K562 (cell line): ENCODE results near the gene NHS. TPM values are rescaled to one million over a fixed set of nuclear protein-coding genes. Genes with fewer than 3 reads are reported as not detected.

Experiments used
- ATAC-seq: fragments of 200-7000 bp; cut with Tn5 transposase; 3 replicates; pipeline ENCODE4 v1.9.1; 2020; ENCODE audit warnings: moderate library complexity
- BruUV-seq: library from RNA; stranded (reverse); fragments of 400-500 nt; replicated peaks from 2 replicates; lab custom pipeline; 2021; lab: Mats Ljungman, UMichigan
- CTCF ChIA-PET: fragments of 300-600 bp; formaldehyde crosslinking; extraction: SDS; loops from one replicate; lab custom pipeline; 2021; ENCODE audit warnings: low intra/inter-chr PET ratio; lab: Yijun Ruan, JAX
- POLR2A ChIA-PET: fragments of 300-600, 350-650 bp; sonication (Branson Sonifier 250); formaldehyde crosslinking; extraction: SDS; loops from one replicate; lab custom pipeline; 2021; ENCODE audit warnings: antibody characterized with exemption, inconsistent platforms; lab: Yijun Ruan, JAX
- DNase-seq, 4 experiments: peaks; one replicate each; pipeline versions ENCODE4 v3.0.0 to v3.0.0-alpha.2; 2011 to 2018; ENCODE audit warnings: low spot score in 3 of 4, mixed read lengths in 3 of 4; ENCODE audit errors: extremely low read depth in 1 of 4
- FAIRE-seq: peaks from 2 replicates; lab custom pipeline; 2011; peaks lifted over from hg19 to GRCh38; lab: Jason Lieb, UNC
- H2AFZ ChIP-seq: 2 replicates; pipeline ENCODE4 v1.6.0; 2011; ENCODE audit warnings: low read depth, low read length, control low read depth, inconsistent platforms
- H3K27ac ChIP-seq: fragments of 200-600 bp; 3 replicates; pipeline ENCODE4 v1.8.0; 2011; ENCODE audit warnings: low read depth, mild to moderate bottlenecking, control low read depth, inconsistent platforms, low read length, moderate library complexity, mixed read lengths; ENCODE audit errors: extremely low read depth
- H3K27me3 ChIP-seq, 2 experiments: fragments of 300-600 bp in 1 of 2; 2 replicates in 1 of 2; 3 replicates in 1 of 2; pipeline versions ENCODE4 v1.6.0 to v1.8.0; 2011; ENCODE audit warnings: inconsistent platforms in 2 of 2, low read length in 2 of 2, mild to moderate bottlenecking in 1 of 2, mixed read lengths in 1 of 2, moderate library complexity in 1 of 2; ENCODE audit not compliant: control insufficient read depth in 2 of 2, insufficient read depth in 2 of 2
- H3K36me3 ChIP-seq: fragments of 300-600 bp; 3 replicates; pipeline ENCODE4 v1.8.0; 2011; ENCODE audit warnings: mild to moderate bottlenecking, low read length, inconsistent platforms; ENCODE audit not compliant: control insufficient read depth, insufficient read depth
- H3K4me1 ChIP-seq, 2 experiments: fragments of 200-600 bp in 1 of 2; replicated peaks in 1 of 2; 2 replicates in 1 of 2; 3 replicates in 1 of 2; pipeline versions ENCODE4 v1.5.1 to v1.8.0; 2011; ENCODE audit warnings: inconsistent platforms in 2 of 2, low read length in 2 of 2, mild to moderate bottlenecking in 1 of 2, mixed read lengths in 1 of 2, moderate library complexity in 1 of 2; ENCODE audit not compliant: control insufficient read depth in 2 of 2, insufficient read depth in 2 of 2
- H3K4me2 ChIP-seq: 2 replicates; pipeline ENCODE4 v1.6.1; 2011; ENCODE audit warnings: low read length, control low read depth, inconsistent platforms, mixed read lengths; ENCODE audit not compliant: insufficient read depth
- H3K4me3 ChIP-seq: fragments of 200-600 bp; sonication (generic), shearing (Covaris generic); 2 replicates; pipeline ENCODE4 v1.5.1; 2016; ENCODE audit warnings: control low read depth, inconsistent platforms
- H3K79me2 ChIP-seq: fragments of 200-600 bp; 3 replicates; pipeline ENCODE4 v1.8.0; 2011; ENCODE audit warnings: low read length, inconsistent platforms; ENCODE audit not compliant: control insufficient read depth, insufficient read depth
- H3K9ac ChIP-seq, 2 experiments: 2 replicates each; pipeline versions ENCODE4 v1.6.0 to v1.6.1; 2011; ENCODE audit warnings: low read depth in 2 of 2, low read length in 2 of 2, control low read depth in 1 of 2, inconsistent platforms in 1 of 2, mild to moderate bottlenecking in 1 of 2, mixed read lengths in 1 of 2; ENCODE audit not compliant: insufficient read depth in 1 of 2
- H3K9me1 ChIP-seq: one replicate; pipeline ENCODE4 v1.6.0; 2011; ENCODE audit warnings: inconsistent platforms, mild to moderate bottlenecking, low read length, moderate library complexity; ENCODE audit not compliant: control insufficient read depth, insufficient read depth
- H3K9me3 ChIP-seq: replicated peaks from 2 replicates; pipeline ENCODE4 v1.5.1; 2011; ENCODE audit warnings: low read depth, low read length, inconsistent platforms; ENCODE audit not compliant: control insufficient read depth, insufficient read depth
- H4K20me1 ChIP-seq: replicated peaks from 2 replicates; pipeline ENCODE4 v1.6.1; 2011; ENCODE audit warnings: low read length, inconsistent platforms, mixed read lengths; ENCODE audit not compliant: control insufficient read depth, insufficient read depth
- MAFG ChIP-seq: fragments of 450-650 bp; conservative IDR thresholded peaks from 2 replicates; pipeline ENCODE4 v1.6.1; 2016; ENCODE audit warnings: missing genetic modification characterization, missing compliant biosample characterization
- NFE2 ChIP-seq: IDR thresholded peaks from 2 replicates; pipeline ENCODE4 v1.6.1; 2014; ENCODE audit warnings: antibody characterized with exemption, low read depth
- NONO ChIP-seq, 2 experiments: fragments of 200-400 bp in 1 of 2; fragments of 450-650 bp in 1 of 2; formaldehyde crosslinking in 1 of 2; IDR thresholded peaks; 2 replicates each; pipeline ENCODE4 v1.6.1; 2017; ENCODE audit warnings: low read depth in 2 of 2, mild to moderate bottlenecking in 2 of 2, moderate library complexity in 2 of 2, low read length in 1 of 2
- ZNF134 ChIP-seq: fragments of 250-450 bp; sonication (Bioruptor Pico); conservative IDR thresholded peaks from 2 replicates; pipeline ENCODE4 v1.4.0; 2020
- ZNF583 ChIP-seq: fragments of 250-450 bp; sonication (Bioruptor Pico); IDR thresholded peaks from 2 replicates; pipeline ENCODE4 v1.4.0; 2020
- WGBS: fragments of 100-300 bp; shearing (Covaris generic); methylation state at CpG from one replicate; pipeline ENCODE4 v1.1.6; 2016; ENCODE audit warnings: low coverage, mixed read lengths; ENCODE audit not compliant: insufficient coverage; ENCODE audit errors: missing lambda C conversion rate; 5-methylcytosine and 5-hydroxymethylcytosine counted together
- in situ Hi-C: fragments of 300-500 bp; cut with MboI; formaldehyde crosslinking; loops from 4 replicates; pipeline ENCODE4 v1.15.0; 2018; ENCODE audit warnings: inconsistent platforms, mixed read lengths
- intact Hi-C: fragments of 100-400 bp; cut with micrococcal nuclease; formaldehyde crosslinking; loops from 2 replicates; pipeline ENCODE4 v1.14.2; 2022
- polyA plus RNA-seq, 8 experiments: library from polyadenylated mRNA; depleted of rRNA in 4 of 8; stranded (reverse) in 5 of 8; unstranded in 3 of 8; fragments of >200 nt; fragmentation: Nextera tagmentation in 2 of 8; fragmentation: Illumina TruSeq in 1 of 8; extraction: Ambion mirVana in 2 of 8; extraction: Trizol in 1 of 8; gene quantifications; 2 replicates each; pipeline versions ENCODE4 v1.2.1 to v1.2.3, GENCODE V29; 2011 to 2014; ENCODE audit warnings: inconsistent platforms in 1 of 8, missing spikeins in 1 of 8
- total RNA-seq, 7 experiments: library from RNA; depleted of rRNA in 6 of 7; stranded (reverse); fragments of >200 nt in 6 of 7; fragmentation: Illumina TruSeq in 2 of 7; extraction: Trizol in 2 of 7; gene quantifications; 2 replicates each; pipeline versions ENCODE4 v1.2.1 to v1.2.3, GENCODE V29; 2011 to 2021; ENCODE audit warnings: low replicate concordance in 1 of 7

The NHS gene
- total and polyA plus RNA-seq, 9 of the 15 experiments (the other 6 are each of a cell fraction or from before 2014, with no cell fraction given): 0.02 TPM; not detected in 8

GRCh38 chrX:17373337-17373736 is 1.7 kb upstream of the NHS start:
- Histone ChIP-seq H3K4me2 (no peak overlapping the region), H3K9me3 (no peaks in the 10 kb centered on the region), H4K20me1 (no peaks in the 10 kb centered on the region; the same call in 1 of the 2 replicates), H3K9me1 (no peaks in the 10 kb centered on the region), H3K4me3 (no peak overlapping the region), H3K36me3 (no peaks in the 10 kb centered on the region), H3K9ac (no peak overlapping the region), H3K27ac (no peak overlapping the region), H3K4me1 (no peaks in the 10 kb centered on the region), H2AFZ (no peak overlapping the region), H3K27me3 (peaks cover 0 to 12% of the 10 kb centered on the region in 2 experiments; a peak in 1 of 5 replicates)
- in situ Hi-C loops: no loop called here
- DNase-seq: no peak
- POLR2A ChIA-PET: no interaction called here
- intact Hi-C loops: no loop called here
- WGBS: 0% methylated on average over 3 of the region's 3 CpGs
- BruUV-seq: no TSS peak
- no peak for FAIRE-seq
- CTCF ChIA-PET: interaction anchor here (0.6 kb wide), 1 partner anchor 478 kb away, joined by 3 read pairs; no protein-coding TSS in a partner anchor
- no peak for ATAC-seq
- TF ChIP-seq NONO (IDR thresholded peaks at IDR 0.05; ENCODE audit: low read depth in 2 of 2, low read length in 1 of 2): no peak
- TF ChIP-seq ZNF583 (CRISPR knock-in tag): no peak
- TF ChIP-seq, all 486 proteins: peak for 0
- no peaks in the 10 kb centered on the region for H3K79me2 ChIP-seq

- Histone ChIP-seq H3K27ac (no peak overlapping the region), H3K9ac (no peak overlapping the region), H3K4me3 (no peak overlapping the region), H3K9me3 (no peaks in the 10 kb centered on the region), H3K27me3 (peaks cover 0 to 12% of the 10 kb centered on the region in 2 experiments; a peak in 2 of 5 replicates), H3K79me2 (no peaks in the 10 kb centered on the region), H3K4me1 (no peaks in the 10 kb centered on the region), H3K9me1 (no peaks in the 10 kb centered on the region), H3K36me3 (no peaks in the 10 kb centered on the region), H4K20me1 (no peaks in the 10 kb centered on the region), H3K4me2 (no peak overlapping the region), H2AFZ (no peak overlapping the region)
- BruUV-seq: no TSS peak
- intact Hi-C loops: no loop called here
- TF ChIP-seq MAFG (tag): no peak
- no peak for TF ChIP-seq NFE2
- no peak for TF ChIP-seq ZNF134 (CRISPR knock-in tag)
- WGBS: 55% methylated on average over 11 of the region's 18 CpGs
- no peak for DNase-seq
- no peak for ATAC-seq
- in situ Hi-C loops: no loop called here
- ChIA-PET CTCF (no interaction called here), POLR2A (no interaction called here)
- no peak for FAIRE-seq
These were observed 302 bp downstream of the NHS start for GRCh38 chrX:17375367-17375636.
